ENCODE data around the gene GUCY1A1. TPM values are rescaled to one million over a fixed set of nuclear protein-coding genes. Genes with fewer than 3 reads are reported as not detected.

The GUCY1A1 gene
- total RNA-seq, 1 experiment from 2014 or later, result not detected

GRCh38 chr4:155777971-155778735, 111.5 kb downstream of the GUCY1A1 start:
- no peak for TF ChIP-seq CTCF (IDR thresholded peaks at IDR 0.05; ENCODE audit: unreplicated experiment)
- Mint-ChIP-seq H3K27me3 (ENCODE audit: insufficient read depth, unreplicated experiment) (no peaks in the 10 kb centered on the region), H3K36me3 (ENCODE audit: insufficient read depth, unreplicated experiment) (no peaks in the 10 kb centered on the region), H3K27ac (ENCODE audit: low read depth, unreplicated experiment) (no peak overlapping the region), H3K9me3 (ENCODE audit: unreplicated experiment) (no peaks in the 10 kb centered on the region), H3K4me1 (ENCODE audit: insufficient read depth, unreplicated experiment) (no peaks in the 10 kb centered on the region), H3K4me3 (ENCODE audit: unreplicated experiment) (no peak overlapping the region)
- no peak for DNase-seq (ENCODE audit: unreplicated experiment)
- CTCF ChIA-PET, result interaction anchor here (1.0 kb wide), 1 partner anchor 334 kb away, joined by 3 read pairs; no protein-coding TSS in a partner anchor
- POLR2A ChIA-PET, result no interaction called here
- intact Hi-C loops (cut with micrococcal nuclease), result no loop called here
- BruUV-seq (replicated peaks), result no TSS peak

GRCh38 chr4:155780775-155781174, 114.1 kb downstream of the GUCY1A1 start:
- no peak for DNase-seq (ENCODE audit: unreplicated experiment)
- H3K4me3 Mint-ChIP-seq (ENCODE audit: unreplicated experiment), result no peak overlapping the region
- ChIA-PET POLR2A (no interaction called here), CTCF (interaction anchor here (1.2 to 2.7 kb wide), 3 partner anchors 11 to 337 kb away, joined by 3 to 7 read pairs (median 5); partner anchors contain the start of gene CTSO)
- H3K4me1 Mint-ChIP-seq (ENCODE audit: insufficient read depth, unreplicated experiment), result no peaks in the 10 kb centered on the region
- no TSS peak for BruUV-seq (replicated peaks)
- H3K27me3 Mint-ChIP-seq (ENCODE audit: insufficient read depth, unreplicated experiment), result no peaks in the 10 kb centered on the region
- intact Hi-C loops (cut with micrococcal nuclease), result no loop called here
- no peak for TF ChIP-seq CTCF (IDR thresholded peaks at IDR 0.05; ENCODE audit: unreplicated experiment)
- no peaks in the 10 kb centered on the region for H3K36me3 Mint-ChIP-seq (ENCODE audit: insufficient read depth, unreplicated experiment)
- no peaks in the 10 kb centered on the region for H3K9me3 Mint-ChIP-seq (ENCODE audit: unreplicated experiment)
- no peak overlapping the region for H3K27ac Mint-ChIP-seq (ENCODE audit: low read depth, unreplicated experiment)

DNA sequence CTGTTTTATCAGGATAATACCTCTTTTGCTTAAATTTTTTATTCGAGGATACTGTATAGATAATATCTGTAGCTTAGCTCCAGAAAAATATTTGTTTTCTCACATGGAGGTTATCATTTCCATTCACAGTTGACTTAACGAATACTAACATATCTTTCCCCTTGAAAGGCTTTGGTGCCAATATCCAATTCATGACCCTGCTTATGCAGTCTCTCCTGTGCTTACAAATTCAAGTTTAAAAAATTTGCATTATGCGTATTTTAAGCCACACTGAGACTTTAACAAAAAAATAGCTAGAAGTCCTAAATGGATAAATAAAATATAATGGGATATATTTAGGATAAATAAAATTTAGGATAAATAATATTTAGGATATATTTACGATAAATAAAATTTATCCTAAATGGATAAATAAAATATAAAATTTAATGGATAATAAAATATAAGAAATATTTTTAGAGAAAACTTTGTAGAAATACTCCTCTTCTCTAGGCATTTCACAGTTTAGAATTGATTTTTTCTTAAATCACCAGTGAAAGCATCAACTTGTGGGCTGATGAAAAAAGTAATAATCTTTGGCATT, 114.7 kb downstream of the GUCY1A1 start:
- intact Hi-C loops (cut with micrococcal nuclease), result no loop called here
- Mint-ChIP-seq H3K4me1 (ENCODE audit: insufficient read depth, unreplicated experiment) (no peaks in the 10 kb centered on the region), H3K9me3 (ENCODE audit: unreplicated experiment) (no peaks in the 10 kb centered on the region), H3K27me3 (ENCODE audit: insufficient read depth, unreplicated experiment) (no peaks in the 10 kb centered on the region), H3K27ac (ENCODE audit: low read depth, unreplicated experiment) (no peak overlapping the region), H3K36me3 (ENCODE audit: insufficient read depth, unreplicated experiment) (no peaks in the 10 kb centered on the region), H3K4me3 (ENCODE audit: unreplicated experiment) (no peak overlapping the region)
- no peak for TF ChIP-seq CTCF (IDR thresholded peaks at IDR 0.05; ENCODE audit: unreplicated experiment)
- ChIA-PET CTCF (interaction anchor here (0.6 to 2.7 kb wide), 5 partner anchors 172 to 1144 kb away, joined by 3 to 7 read pairs (median 3); no protein-coding TSS in a partner anchor), POLR2A (no interaction called here)
- no TSS peak for BruUV-seq (replicated peaks)
- no peak for DNase-seq (ENCODE audit: unreplicated experiment)

Other genes starting within 250 kb of the GUCY1A1 start
- gene GUCY1B1, start 92.2 kb downstream of the GUCY1A1 start, total RNA-seq (2022), result 0.34 TPM in 1 of 2 replicates, not detected in the other
- not detected in 2 replicates for gene ASIC5, start 199.4 kb downstream of the GUCY1A1 start, total RNA-seq (2022)
- gene TDO2, start 236.8 kb downstream of the GUCY1A1 start, total RNA-seq (2022), result not detected in 2 replicates